GM23338 (cell line): ENCODE data around the gene NBAS. TPM values are rescaled to one million over a fixed set of nuclear protein-coding genes. Genes with fewer than 3 reads are reported as not detected.

Source experiments
- ATAC-seq: fragments of 200-7000 bp; cut with Tn5 transposase; 3 replicates; pipeline ENCODE4 v1.9.1; 2020
- DNase-seq: peaks from one replicate; pipeline ENCODE4 v3.0.0-alpha.2; 2015; ENCODE audit warnings: low spot score
- H2AFZ ChIP-seq: fragments of 200-600 bp; sonication (generic); 2 replicates; pipeline ENCODE4 v1.8.0; 2016; ENCODE audit warnings: antibody characterized with exemption, mild to moderate bottlenecking, moderate library complexity
- H3F3A ChIP-seq: fragments of 200-600 bp; sonication (generic); replicated peaks from 2 replicates; pipeline ENCODE4 v1.8.0; 2017; ENCODE audit warnings: antibody characterized with exemption, mixed run types, low read depth
- H3K27ac ChIP-seq: fragments of 200-600 bp; sonication (generic); 2 replicates; pipeline ENCODE4 v1.6.1; 2016; ENCODE audit warnings: low read depth
- H3K27me3 ChIP-seq: fragments of 200-600 bp; sonication (generic); 2 replicates; pipeline ENCODE4 v1.8.0; 2016; ENCODE audit warnings: mild to moderate bottlenecking, mixed run types, moderate library complexity; ENCODE audit not compliant: insufficient read depth
- H3K36me3 ChIP-seq: fragments of 200-600 bp; sonication (generic); 2 replicates; pipeline ENCODE4 v1.8.0; 2016; ENCODE audit warnings: mild to moderate bottlenecking; ENCODE audit not compliant: insufficient read depth
- H3K4me1 ChIP-seq: fragments of 200-600 bp; sonication (generic); 2 replicates; pipeline ENCODE4 v1.8.0; 2016; ENCODE audit warnings: mild to moderate bottlenecking, moderate library complexity; ENCODE audit not compliant: insufficient read depth
- H3K4me2 ChIP-seq: fragments of 200-600 bp; sonication (generic); 2 replicates; pipeline ENCODE4 v1.7.1; 2017; ENCODE audit warnings: mixed run types
- H3K4me3 ChIP-seq: fragments of 200-600 bp; sonication (generic); 2 replicates; pipeline ENCODE4 v1.6.1; 2016; ENCODE audit warnings: mixed run types
- H3K79me2 ChIP-seq: fragments of 200-600 bp; sonication (generic); replicated peaks from 2 replicates; pipeline ENCODE4 v1.8.0; 2017; ENCODE audit warnings: mild to moderate bottlenecking; ENCODE audit not compliant: insufficient read depth
- H3K9me2 ChIP-seq: fragments of 200-600 bp; sonication (generic); 2 replicates; pipeline ENCODE4 v1.8.0; 2017; ENCODE audit not compliant: insufficient read depth
- H4K20me1 ChIP-seq: fragments of 200-600 bp; sonication (generic); replicated peaks from 2 replicates; pipeline ENCODE4 v1.8.0; 2017; ENCODE audit warnings: mild to moderate bottlenecking; ENCODE audit not compliant: insufficient read depth
- H3K27ac Mint-ChIP-seq: 2 replicates; pipeline ENCODE4 v1.8.0; 2020; ENCODE audit warnings: inconsistent platforms, mild to moderate bottlenecking, moderate library complexity, mixed read lengths
- H3K27me3 Mint-ChIP-seq: 3 replicates; pipeline ENCODE4 v1.8.0; 2022; ENCODE audit warnings: low read depth, mild to moderate bottlenecking, moderate library complexity, mixed read lengths, inconsistent platforms; ENCODE audit not compliant: insufficient read depth, poor library complexity
- H3K36me3 Mint-ChIP-seq: 3 replicates; pipeline ENCODE4 v1.8.0; 2021; ENCODE audit warnings: low read depth, mild to moderate bottlenecking, inconsistent platforms, moderate library complexity, mixed read lengths
- H3K4me1 Mint-ChIP-seq: 3 replicates; pipeline ENCODE4 v1.8.0; 2020; ENCODE audit warnings: mild to moderate bottlenecking, inconsistent platforms, mixed read lengths
- H3K4me3 Mint-ChIP-seq: 3 replicates; pipeline ENCODE4 v1.8.0; 2021; ENCODE audit warnings: moderate library complexity, mild to moderate bottlenecking, inconsistent platforms, mixed read lengths
- H3K9me3 Mint-ChIP-seq: 3 replicates; pipeline ENCODE4 v1.8.0; 2020; ENCODE audit warnings: moderate library complexity, mild to moderate bottlenecking, inconsistent platforms, mixed read lengths
- EZH2 ChIP-seq: fragments of 200-600 bp; sonication (generic); IDR thresholded peaks from one replicate; pipeline ENCODE4 v1.8.0; 2017; ENCODE audit warnings: antibody characterized with exemption, mild to moderate bottlenecking, low read depth; ENCODE audit not compliant: unreplicated experiment
- EZH2phosphoT487 ChIP-seq: fragments of 200-600 bp; sonication (generic); IDR thresholded peaks from one replicate; pipeline ENCODE4 v1.8.1; 2018; ENCODE audit warnings: antibody characterized with exemption; ENCODE audit not compliant: unreplicated experiment
- NANOG ChIP-seq: IDR thresholded peaks from 2 replicates; pipeline ENCODE4 v1.6.1; 2016; ENCODE audit warnings: antibody characterized with exemption, borderline replicate concordance
- STAT1 ChIP-seq: IDR thresholded peaks from one replicate; pipeline ENCODE4 v1.6.1; 2016; ENCODE audit warnings: antibody characterized with exemption; ENCODE audit not compliant: unreplicated experiment
- ZNF114 ChIP-seq: fragments of 250-450 bp; sonication (Bioruptor Pico); IDR thresholded peaks from 2 replicates; pipeline ENCODE4 v1.5.0; 2020; ENCODE audit warnings: mild to moderate bottlenecking, moderate library complexity
- ZNF331 ChIP-seq: fragments of 250-450 bp; sonication (Bioruptor Pico); IDR thresholded peaks from 2 replicates; pipeline ENCODE4 v1.5.0; 2020; ENCODE audit warnings: low read depth, mild to moderate bottlenecking, moderate library complexity
- polyA plus RNA-seq: library from polyadenylated mRNA; unstranded; fragments of >200 nt; fragmentation: Nextera tagmentation; extraction: Ambion mirVana; gene quantifications from 2 replicates; pipeline ENCODE4 v1.2.1, GENCODE V29; 2016
- total RNA-seq: library from RNA; depleted of rRNA; stranded (reverse); fragments of >200 nt; shearing (Covaris generic); gene quantifications from 2 replicates; pipeline ENCODE4 v1.2.3, GENCODE V29; 2014
- TF ChIP-seq, protein P1 (sequence below): fragments of 250-450 bp; sonication (Bioruptor Pico); IDR thresholded peaks from 2 replicates; pipeline ENCODE4 v1.5.0; 2020; ENCODE audit warnings: mild to moderate bottlenecking, moderate library complexity
- TF ChIP-seq, protein P2 (sequence below): IDR thresholded peaks from one replicate; pipeline ENCODE4 v1.6.1; 2018; ENCODE audit warnings: antibody characterized with exemption; ENCODE audit not compliant: unreplicated experiment
- TF ChIP-seq, protein P3 (sequence below), 2 experiments: fragments of 200-600 bp in 1 of 2; sonication (generic) in 1 of 2; conservative IDR thresholded peaks; 2 replicates each; pipeline versions ENCODE4 v1.5.1 to v1.6.1; 2016 to 2017; ENCODE audit warnings: antibody characterized with exemption in 2 of 2, low read depth in 2 of 2, mild to moderate bottlenecking in 2 of 2, moderate library complexity in 1 of 2
- TF ChIP-seq, protein P4 (sequence below): IDR thresholded peaks from 2 replicates; pipeline ENCODE4 v1.6.1; 2016; ENCODE audit warnings: antibody characterized with exemption

The NBAS gene
- total and polyA plus RNA-seq, 2 experiments from 2014 or later, result 24.8 to 38.9 TPM

DNA sequence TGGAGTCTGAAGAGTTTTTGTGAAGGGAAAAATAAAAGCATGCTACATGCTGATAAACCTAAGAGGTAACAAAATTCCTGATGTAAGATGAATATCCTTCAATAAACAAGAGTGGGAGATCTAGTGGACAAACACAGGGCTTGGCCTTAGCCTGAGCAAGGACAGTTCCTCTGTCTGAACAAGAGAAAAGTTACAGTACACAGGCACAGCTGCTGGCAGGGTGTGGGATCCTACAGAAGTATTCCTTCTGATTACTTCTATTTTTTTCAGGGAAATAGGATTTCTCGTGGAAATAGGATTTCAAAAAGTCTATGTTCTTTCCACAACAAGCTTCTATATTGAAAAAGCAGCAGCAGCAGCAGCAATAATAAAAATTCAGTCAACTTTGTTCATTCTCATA, 54.1 kb downstream of the NBAS start (continued):
- TF ChIP-seq, protein P1, sequence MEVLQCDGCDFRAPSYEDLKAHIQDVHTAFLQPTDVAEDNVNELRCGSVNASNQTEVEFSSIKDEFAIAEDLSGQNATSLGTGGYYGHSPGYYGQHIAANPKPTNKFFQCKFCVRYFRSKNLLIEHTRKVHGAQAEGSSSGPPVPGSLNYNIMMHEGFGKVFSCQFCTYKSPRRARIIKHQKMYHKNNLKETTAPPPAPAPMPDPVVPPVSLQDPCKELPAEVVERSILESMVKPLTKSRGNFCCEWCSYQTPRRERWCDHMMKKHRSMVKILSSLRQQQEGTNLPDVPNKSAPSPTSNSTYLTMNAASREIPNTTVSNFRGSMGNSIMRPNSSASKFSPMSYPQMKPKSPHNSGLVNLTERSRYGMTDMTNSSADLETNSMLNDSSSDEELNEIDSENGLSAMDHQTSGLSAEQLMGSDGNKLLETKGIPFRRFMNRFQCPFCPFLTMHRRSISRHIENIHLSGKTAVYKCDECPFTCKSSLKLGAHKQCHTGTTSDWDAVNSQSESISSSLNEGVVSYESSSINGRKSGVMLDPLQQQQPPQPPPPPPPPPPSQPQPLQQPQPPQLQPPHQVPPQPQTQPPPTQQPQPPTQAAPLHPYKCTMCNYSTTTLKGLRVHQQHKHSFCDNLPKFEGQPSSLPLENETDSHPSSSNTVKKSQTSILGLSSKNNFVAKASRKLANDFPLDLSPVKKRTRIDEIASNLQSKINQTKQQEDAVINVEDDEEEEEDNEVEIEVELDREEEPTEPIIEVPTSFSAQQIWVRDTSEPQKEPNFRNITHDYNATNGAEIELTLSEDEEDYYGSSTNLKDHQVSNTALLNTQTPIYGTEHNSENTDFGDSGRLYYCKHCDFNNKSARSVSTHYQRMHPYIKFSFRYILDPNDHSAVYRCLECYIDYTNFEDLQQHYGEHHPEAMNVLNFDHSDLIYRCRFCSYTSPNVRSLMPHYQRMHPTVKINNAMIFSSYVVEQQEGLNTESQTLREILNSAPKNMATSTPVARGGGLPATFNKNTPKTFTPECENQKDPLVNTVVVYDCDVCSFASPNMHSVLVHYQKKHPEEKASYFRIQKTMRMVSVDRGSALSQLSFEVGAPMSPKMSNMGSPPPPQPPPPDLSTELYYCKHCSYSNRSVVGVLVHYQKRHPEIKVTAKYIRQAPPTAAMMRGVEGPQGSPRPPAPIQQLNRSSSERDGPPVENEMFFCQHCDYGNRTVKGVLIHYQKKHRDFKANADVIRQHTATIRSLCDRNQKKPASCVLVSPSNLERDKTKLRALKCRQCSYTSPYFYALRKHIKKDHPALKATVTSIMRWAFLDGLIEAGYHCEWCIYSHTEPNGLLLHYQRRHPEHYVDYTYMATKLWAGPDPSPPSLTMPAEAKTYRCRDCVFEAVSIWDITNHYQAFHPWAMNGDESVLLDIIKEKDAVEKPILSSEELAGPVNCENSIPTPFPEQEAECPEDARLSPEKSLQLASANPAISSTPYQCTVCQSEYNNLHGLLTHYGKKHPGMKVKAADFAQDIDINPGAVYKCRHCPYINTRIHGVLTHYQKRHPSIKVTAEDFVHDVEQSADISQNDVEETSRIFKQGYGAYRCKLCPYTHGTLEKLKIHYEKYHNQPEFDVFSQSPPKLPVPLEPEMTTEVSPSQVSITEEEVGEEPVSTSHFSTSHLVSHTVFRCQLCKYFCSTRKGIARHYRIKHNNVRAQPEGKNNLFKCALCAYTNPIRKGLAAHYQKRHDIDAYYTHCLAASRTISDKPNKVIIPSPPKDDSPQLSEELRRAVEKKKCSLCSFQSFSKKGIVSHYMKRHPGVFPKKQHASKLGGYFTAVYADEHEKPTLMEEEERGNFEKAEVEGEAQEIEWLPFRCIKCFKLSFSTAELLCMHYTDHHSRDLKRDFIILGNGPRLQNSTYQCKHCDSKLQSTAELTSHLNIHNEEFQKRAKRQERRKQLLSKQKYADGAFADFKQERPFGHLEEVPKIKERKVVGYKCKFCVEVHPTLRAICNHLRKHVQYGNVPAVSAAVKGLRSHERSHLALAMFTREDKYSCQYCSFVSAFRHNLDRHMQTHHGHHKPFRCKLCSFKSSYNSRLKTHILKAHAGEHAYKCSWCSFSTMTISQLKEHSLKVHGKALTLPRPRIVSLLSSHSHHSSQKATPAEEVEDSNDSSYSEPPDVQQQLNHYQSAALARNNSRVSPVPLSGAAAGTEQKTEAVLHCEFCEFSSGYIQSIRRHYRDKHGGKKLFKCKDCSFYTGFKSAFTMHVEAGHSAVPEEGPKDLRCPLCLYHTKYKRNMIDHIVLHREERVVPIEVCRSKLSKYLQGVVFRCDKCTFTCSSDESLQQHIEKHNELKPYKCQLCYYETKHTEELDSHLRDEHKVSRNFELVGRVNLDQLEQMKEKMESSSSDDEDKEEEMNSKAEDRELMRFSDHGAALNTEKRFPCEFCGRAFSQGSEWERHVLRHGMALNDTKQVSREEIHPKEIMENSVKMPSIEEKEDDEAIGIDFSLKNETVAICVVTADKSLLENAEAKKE (CRISPR knock-in tag), result no peak
- TF ChIP-seq, protein P2, sequence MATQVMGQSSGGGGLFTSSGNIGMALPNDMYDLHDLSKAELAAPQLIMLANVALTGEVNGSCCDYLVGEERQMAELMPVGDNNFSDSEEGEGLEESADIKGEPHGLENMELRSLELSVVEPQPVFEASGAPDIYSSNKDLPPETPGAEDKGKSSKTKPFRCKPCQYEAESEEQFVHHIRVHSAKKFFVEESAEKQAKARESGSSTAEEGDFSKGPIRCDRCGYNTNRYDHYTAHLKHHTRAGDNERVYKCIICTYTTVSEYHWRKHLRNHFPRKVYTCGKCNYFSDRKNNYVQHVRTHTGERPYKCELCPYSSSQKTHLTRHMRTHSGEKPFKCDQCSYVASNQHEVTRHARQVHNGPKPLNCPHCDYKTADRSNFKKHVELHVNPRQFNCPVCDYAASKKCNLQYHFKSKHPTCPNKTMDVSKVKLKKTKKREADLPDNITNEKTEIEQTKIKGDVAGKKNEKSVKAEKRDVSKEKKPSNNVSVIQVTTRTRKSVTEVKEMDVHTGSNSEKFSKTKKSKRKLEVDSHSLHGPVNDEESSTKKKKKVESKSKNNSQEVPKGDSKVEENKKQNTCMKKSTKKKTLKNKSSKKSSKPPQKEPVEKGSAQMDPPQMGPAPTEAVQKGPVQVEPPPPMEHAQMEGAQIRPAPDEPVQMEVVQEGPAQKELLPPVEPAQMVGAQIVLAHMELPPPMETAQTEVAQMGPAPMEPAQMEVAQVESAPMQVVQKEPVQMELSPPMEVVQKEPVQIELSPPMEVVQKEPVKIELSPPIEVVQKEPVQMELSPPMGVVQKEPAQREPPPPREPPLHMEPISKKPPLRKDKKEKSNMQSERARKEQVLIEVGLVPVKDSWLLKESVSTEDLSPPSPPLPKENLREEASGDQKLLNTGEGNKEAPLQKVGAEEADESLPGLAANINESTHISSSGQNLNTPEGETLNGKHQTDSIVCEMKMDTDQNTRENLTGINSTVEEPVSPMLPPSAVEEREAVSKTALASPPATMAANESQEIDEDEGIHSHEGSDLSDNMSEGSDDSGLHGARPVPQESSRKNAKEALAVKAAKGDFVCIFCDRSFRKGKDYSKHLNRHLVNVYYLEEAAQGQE, result no peak
- TF ChIP-seq NANOG (no peak), ZNF114 (CRISPR knock-in tag) (no peak)

DNA sequence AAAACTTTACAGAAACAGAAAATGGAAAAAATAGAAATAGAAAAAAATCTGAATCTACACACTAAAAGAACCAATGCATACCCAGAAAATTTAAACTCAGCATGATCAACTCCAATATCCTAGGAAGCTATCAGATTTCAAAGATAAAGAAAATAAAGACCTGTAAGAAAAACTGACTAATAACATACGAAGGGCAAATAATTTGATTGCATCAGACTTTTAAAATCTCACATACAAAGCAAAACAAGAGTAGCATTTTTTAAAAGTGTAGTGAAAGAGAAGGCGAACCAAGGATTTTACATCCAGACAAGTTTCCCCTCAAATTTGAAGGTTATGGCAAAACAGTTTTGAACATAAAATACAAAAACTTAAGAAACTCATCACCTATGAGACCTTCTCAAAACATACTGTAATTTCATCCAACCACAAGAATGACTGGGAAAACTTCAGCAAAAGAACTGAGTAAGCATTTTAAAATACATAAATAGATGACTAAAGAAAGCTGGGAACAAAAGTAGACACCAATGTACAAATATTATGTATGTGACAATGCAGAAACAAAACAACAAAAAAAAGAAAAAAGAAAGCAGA, 54.8 kb downstream of the NBAS start:
- Mint-ChIP-seq H3K36me3 (peaks cover 17% of the 10 kb centered on the region; the same call in 2 of the 3 replicates), H3K27me3 (no peaks in the 10 kb centered on the region), H3K4me1 (peaks cover 16% of the 10 kb centered on the region; the same call in 2 of the 3 replicates), H3K27ac (peak overlapping the region; percentile 2), H3K4me3 (no peak overlapping the region), H3K9me3 (no peaks in the 10 kb centered on the region)
- Histone ChIP-seq H3K4me1 (peaks cover 7% of the 10 kb centered on the region; the same call in 1 of the 2 replicates), H3K79me2 (no peaks in the 10 kb centered on the region), H3K9me2 (no peaks in the 10 kb centered on the region), H3F3A (no peaks in the 10 kb centered on the region), H3K27me3 (no peaks in the 10 kb centered on the region), H2AFZ (no peak overlapping the region), H3K27ac (no peak overlapping the region), H3K4me3 (no peak overlapping the region), H3K4me2 (no peak overlapping the region), H4K20me1 (no peaks in the 10 kb centered on the region), H3K36me3 (peaks cover 4% of the 10 kb centered on the region; the same call in 1 of the 2 replicates)
- ATAC-seq (no peak), DNase-seq (no peak)
- TF ChIP-seq ZNF331 (CRISPR knock-in tag) (no peak), STAT1 (no peak), EZH2 (no peak), EZH2phosphoT487 (no peak)
- TF ChIP-seq, protein P3, sequence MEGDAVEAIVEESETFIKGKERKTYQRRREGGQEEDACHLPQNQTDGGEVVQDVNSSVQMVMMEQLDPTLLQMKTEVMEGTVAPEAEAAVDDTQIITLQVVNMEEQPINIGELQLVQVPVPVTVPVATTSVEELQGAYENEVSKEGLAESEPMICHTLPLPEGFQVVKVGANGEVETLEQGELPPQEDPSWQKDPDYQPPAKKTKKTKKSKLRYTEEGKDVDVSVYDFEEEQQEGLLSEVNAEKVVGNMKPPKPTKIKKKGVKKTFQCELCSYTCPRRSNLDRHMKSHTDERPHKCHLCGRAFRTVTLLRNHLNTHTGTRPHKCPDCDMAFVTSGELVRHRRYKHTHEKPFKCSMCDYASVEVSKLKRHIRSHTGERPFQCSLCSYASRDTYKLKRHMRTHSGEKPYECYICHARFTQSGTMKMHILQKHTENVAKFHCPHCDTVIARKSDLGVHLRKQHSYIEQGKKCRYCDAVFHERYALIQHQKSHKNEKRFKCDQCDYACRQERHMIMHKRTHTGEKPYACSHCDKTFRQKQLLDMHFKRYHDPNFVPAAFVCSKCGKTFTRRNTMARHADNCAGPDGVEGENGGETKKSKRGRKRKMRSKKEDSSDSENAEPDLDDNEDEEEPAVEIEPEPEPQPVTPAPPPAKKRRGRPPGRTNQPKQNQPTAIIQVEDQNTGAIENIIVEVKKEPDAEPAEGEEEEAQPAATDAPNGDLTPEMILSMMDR (conservative IDR thresholded peaks at IDR 0.05; ENCODE audit: low read depth in 2 of 2), result no peak
- TF ChIP-seq, protein P4, sequence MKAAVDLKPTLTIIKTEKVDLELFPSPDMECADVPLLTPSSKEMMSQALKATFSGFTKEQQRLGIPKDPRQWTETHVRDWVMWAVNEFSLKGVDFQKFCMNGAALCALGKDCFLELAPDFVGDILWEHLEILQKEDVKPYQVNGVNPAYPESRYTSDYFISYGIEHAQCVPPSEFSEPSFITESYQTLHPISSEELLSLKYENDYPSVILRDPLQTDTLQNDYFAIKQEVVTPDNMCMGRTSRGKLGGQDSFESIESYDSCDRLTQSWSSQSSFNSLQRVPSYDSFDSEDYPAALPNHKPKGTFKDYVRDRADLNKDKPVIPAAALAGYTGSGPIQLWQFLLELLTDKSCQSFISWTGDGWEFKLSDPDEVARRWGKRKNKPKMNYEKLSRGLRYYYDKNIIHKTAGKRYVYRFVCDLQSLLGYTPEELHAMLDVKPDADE, result no peak
